ENCODE measurements around the gene VAT1L. TPM values are rescaled to one million over a fixed set of nuclear protein-coding genes. Genes with fewer than 3 reads are reported as not detected.

Gene VAT1L
- total RNA-seq, 1 donor from 2014 or later, result 6.4 TPM

DNA sequence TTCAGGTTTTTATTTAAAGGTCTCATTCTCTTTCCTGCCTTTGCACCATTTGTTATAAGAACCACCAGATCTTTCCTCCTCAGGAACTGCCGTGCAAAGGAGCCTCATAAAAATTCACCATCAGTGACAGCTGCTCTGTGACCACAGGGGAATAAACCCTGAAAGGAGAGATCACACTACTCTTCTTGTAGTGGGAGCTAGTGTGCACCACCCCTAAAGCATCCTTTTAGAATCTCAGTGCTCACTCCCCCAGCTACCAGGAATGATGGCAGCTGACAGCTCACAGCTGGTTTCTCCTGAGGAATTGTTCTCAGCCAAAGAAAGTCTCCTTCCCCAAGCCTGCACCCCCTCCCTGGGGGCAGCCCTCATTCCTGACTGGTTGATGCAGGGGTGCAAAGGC, 18.7 kb downstream of the VAT1L start:
- DNase-seq (ENCODE audit: extremely low spot score in 2 of 2), result peak in 1 of 2 donors; percentile 18
- Histone ChIP-seq H3K27ac (no peak overlapping the region), H3K4me1 (no peaks in the 10 kb centered on the region), H3K27me3 (no peaks in the 10 kb centered on the region), H3K4me3 (no peak overlapping the region), H3K9me3 (no peaks in the 10 kb centered on the region), H3K36me3 (no peaks in the 10 kb centered on the region)
- intact Hi-C loops (cut with DNase I), result no loop called here
- TF ChIP-seq, protein P1, sequence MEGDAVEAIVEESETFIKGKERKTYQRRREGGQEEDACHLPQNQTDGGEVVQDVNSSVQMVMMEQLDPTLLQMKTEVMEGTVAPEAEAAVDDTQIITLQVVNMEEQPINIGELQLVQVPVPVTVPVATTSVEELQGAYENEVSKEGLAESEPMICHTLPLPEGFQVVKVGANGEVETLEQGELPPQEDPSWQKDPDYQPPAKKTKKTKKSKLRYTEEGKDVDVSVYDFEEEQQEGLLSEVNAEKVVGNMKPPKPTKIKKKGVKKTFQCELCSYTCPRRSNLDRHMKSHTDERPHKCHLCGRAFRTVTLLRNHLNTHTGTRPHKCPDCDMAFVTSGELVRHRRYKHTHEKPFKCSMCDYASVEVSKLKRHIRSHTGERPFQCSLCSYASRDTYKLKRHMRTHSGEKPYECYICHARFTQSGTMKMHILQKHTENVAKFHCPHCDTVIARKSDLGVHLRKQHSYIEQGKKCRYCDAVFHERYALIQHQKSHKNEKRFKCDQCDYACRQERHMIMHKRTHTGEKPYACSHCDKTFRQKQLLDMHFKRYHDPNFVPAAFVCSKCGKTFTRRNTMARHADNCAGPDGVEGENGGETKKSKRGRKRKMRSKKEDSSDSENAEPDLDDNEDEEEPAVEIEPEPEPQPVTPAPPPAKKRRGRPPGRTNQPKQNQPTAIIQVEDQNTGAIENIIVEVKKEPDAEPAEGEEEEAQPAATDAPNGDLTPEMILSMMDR (IDR thresholded peaks at IDR 0.05), result no peak
- TF ChIP-seq POLR2A (IDR thresholded peaks at IDR 0.05) (no peak), POLR2AphosphoS5 (IDR thresholded peaks at IDR 0.05; ENCODE audit: insufficient read depth in 1 of 2, low read depth in 1 of 2) (no peak)

DNA sequence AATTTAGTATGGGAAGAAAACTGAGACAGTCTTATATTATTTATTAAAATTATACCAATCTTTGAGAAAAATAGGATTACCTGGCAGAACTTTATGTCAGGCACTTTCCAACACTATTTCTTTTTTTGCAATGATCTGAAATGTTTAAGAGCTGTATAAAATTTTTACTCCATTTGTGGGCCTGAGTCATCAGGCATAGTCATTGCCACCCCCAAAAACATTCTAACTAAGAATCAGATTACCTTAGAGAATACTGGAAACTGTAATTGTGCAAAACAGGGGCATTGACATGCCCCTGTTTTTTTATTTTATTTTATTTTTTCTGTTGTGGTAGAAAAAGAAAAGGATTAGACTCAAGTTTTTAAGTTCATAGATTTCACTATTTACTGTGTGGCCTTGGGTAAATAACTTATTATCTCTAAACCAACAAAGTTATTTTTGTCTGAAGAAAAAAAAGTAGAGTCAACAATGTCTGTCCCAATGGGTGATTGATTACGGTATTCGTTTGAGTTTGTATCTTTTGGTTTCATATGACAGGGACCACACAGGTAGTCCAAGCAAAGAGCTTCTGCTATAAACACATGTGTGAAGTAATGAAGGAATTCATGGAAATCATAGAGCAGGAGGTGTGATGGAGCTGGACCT, 24.6 kb downstream of the VAT1L start:
- intact Hi-C loops (cut with DNase I), result no loop called here
- H3K27me3 ChIP-seq, result no peaks in the 10 kb centered on the region
- H3K36me3 ChIP-seq, result no peaks in the 10 kb centered on the region
- H3K4me1 ChIP-seq, result no peaks in the 10 kb centered on the region
- no peak for DNase-seq (ENCODE audit: extremely low spot score in 2 of 2)
- no peak overlapping the region for H3K4me3 ChIP-seq
- no peak for TF ChIP-seq POLR2AphosphoS5 (IDR thresholded peaks at IDR 0.05; ENCODE audit: insufficient read depth in 1 of 2, low read depth in 1 of 2)
- no peak overlapping the region for H3K27ac ChIP-seq
- H3K9me3 ChIP-seq, result no peaks in the 10 kb centered on the region

DNA sequence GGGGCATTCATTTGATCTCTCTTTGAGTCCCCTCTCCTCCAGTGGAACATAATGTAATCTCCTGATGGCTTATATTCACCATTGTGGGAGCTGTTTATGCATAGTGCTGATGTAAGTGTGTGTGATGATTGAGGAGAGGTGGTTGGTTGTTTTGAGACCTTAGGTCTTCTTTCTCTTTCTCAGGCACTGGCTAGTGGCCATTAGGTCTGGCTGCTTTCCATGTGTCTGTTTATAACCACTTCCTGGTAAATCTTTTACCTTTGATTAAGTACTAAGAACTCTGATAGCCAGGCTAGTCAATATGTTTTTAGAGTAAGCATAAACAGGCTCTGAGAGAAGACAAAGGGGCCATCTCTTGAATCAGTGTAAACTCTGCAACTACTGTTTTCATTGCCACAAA, 27.9 kb downstream of the VAT1L start:
- Histone ChIP-seq H3K9me3 (no peaks in the 10 kb centered on the region), H3K27me3 (no peaks in the 10 kb centered on the region), H3K4me1 (no peaks in the 10 kb centered on the region), H3K36me3 (no peaks in the 10 kb centered on the region), H3K27ac (no peak overlapping the region), H3K4me3 (no peak overlapping the region)
- no peak for DNase-seq (ENCODE audit: extremely low spot score in 2 of 2)
- intact Hi-C loops (cut with DNase I), result no loop called here
- TF ChIP-seq POLR2A (IDR thresholded peaks at IDR 0.05), result no peak
- no peak for TF ChIP-seq POLR2AphosphoS5 (IDR thresholded peaks at IDR 0.05; ENCODE audit: insufficient read depth in 1 of 2, low read depth in 1 of 2)
- TF ChIP-seq, protein P1 (IDR thresholded peaks at IDR 0.05), result no peak

DNA sequence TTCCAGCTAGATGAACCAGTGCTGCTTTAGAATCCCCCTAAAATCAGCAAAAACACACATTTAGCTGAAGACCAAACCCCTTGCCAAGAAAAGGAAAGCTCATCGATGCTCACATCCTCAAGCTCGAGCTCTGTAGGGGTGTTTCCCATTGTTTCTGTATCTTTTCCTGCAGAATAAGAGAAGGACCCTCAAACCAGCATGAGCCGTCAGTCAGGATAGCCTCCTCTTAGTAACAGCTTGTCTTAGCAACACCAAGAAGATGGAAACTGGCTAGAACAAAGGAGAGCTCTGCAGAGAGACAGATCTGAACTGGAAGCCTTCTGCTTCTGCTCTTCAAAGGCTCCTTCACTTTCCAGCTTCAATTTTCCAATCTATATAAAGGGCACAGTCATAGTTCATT, 32.0 kb downstream of the VAT1L start:
- TF ChIP-seq POLR2A (IDR thresholded peaks at IDR 0.05), result no peak
- TF ChIP-seq, protein P1 (IDR thresholded peaks at IDR 0.05), result no peak
- no peak for TF ChIP-seq POLR2AphosphoS5 (IDR thresholded peaks at IDR 0.05; ENCODE audit: insufficient read depth in 1 of 2, low read depth in 1 of 2)
- Histone ChIP-seq H3K36me3 (no peaks in the 10 kb centered on the region), H3K9me3 (no peaks in the 10 kb centered on the region), H3K27me3 (no peaks in the 10 kb centered on the region), H3K4me1 (no peaks in the 10 kb centered on the region), H3K27ac (no peak overlapping the region), H3K4me3 (no peak overlapping the region)
- intact Hi-C loops (cut with DNase I), result no loop called here
- DNase-seq (ENCODE audit: extremely low spot score in 2 of 2), result no peak

DNA sequence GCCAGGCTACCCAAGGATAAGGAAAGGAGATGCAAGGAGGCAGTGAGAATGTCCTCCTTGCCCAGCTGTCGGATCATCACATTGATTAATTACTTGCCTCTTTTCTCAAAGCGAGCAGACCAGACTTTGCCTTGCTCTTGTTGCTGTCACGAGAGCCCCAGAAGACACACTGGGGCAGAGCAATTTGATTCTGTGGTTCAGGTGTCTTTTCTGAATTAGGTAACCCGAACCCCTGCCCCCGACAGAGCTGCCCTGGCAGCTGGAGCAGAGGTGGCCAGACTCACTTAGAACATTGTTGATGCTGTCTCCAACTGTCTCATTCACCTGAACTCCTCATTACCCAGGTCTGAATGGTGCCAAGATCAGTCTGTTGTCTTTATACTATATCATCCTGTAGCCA, 34.3 kb downstream of the VAT1L start:
- Histone ChIP-seq H3K27me3 (no peaks in the 10 kb centered on the region), H3K27ac (no peak overlapping the region), H3K4me3 (no peak overlapping the region), H3K36me3 (no peaks in the 10 kb centered on the region), H3K4me1 (no peaks in the 10 kb centered on the region), H3K9me3 (no peaks in the 10 kb centered on the region)
- TF ChIP-seq POLR2A (IDR thresholded peaks at IDR 0.05), result no peak
- TF ChIP-seq, protein P1 (IDR thresholded peaks at IDR 0.05), result no peak
- TF ChIP-seq POLR2AphosphoS5 (IDR thresholded peaks at IDR 0.05; ENCODE audit: insufficient read depth in 1 of 2, low read depth in 1 of 2), result no peak
- DNase-seq (ENCODE audit: extremely low spot score in 2 of 2), result no peak
- intact Hi-C loops (cut with DNase I), result no loop called here

All from vagina (tissue), 2 donors.